ENCODE results near the gene LGALS7.

GRCh38 chr19:38796154-38796553 lies 22.8 kb upstream of the LGALS7 start:
- TF ChIP-seq CTCF (IDR thresholded peaks at IDR 0.05) (no peak), POLR2AphosphoS5 (IDR thresholded peaks at IDR 0.05; ENCODE audit: low read depth, low read length) (no peak)
